Testis (tissue), 2 donors: ENCODE data around the gene ZNF396.

Source experiments
- POLR2A ChIP-seq: fragments of 450-650 bp; IDR thresholded peaks from one replicate; pipeline ENCODE4 v1.6.1; 2017; ENCODE audit warnings: antibody characterized with exemption, mild to moderate bottlenecking, moderate library complexity
- TF ChIP-seq, protein P1 (sequence below), 3 experiments: fragments of 450-650 bp in 2 of 3; fragments of 200-600 bp in 1 of 3; sonication (generic) in 1 of 3; IDR thresholded peaks; one replicate each; pipeline ENCODE4 v1.5.1; 2016 to 2019; ENCODE audit warnings: antibody characterized with exemption in 3 of 3, mild to moderate bottlenecking in 2 of 3, moderate library complexity in 1 of 3

DNA sequence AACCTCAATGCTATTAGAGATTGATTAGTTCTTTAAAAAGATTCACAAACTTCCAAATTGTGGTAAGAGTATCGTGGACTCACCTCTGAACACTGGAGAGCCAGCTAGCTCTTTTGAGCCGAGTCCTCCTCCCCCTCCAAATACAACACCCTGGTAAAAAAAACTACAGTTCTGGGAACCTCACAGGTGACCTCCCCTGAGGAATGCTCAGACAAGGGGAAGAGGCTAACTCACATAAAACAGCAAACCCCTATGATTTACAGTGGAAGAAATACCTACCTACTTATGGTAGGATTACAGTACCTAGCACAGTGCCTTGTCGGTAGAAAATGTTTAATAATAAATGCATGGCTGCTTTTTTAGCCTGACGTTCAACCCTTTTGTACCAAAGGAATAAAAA lies 41.3 kb downstream of the ZNF396 start:
- TF ChIP-seq, protein P1, sequence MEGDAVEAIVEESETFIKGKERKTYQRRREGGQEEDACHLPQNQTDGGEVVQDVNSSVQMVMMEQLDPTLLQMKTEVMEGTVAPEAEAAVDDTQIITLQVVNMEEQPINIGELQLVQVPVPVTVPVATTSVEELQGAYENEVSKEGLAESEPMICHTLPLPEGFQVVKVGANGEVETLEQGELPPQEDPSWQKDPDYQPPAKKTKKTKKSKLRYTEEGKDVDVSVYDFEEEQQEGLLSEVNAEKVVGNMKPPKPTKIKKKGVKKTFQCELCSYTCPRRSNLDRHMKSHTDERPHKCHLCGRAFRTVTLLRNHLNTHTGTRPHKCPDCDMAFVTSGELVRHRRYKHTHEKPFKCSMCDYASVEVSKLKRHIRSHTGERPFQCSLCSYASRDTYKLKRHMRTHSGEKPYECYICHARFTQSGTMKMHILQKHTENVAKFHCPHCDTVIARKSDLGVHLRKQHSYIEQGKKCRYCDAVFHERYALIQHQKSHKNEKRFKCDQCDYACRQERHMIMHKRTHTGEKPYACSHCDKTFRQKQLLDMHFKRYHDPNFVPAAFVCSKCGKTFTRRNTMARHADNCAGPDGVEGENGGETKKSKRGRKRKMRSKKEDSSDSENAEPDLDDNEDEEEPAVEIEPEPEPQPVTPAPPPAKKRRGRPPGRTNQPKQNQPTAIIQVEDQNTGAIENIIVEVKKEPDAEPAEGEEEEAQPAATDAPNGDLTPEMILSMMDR (IDR thresholded peaks at IDR 0.05) = no peak
- TF ChIP-seq POLR2A = no peak
